IPS DF 19.7 (cell line): ENCODE data around the gene FAR2.
"Not testable (repeated sequence)": the region's sequence is repeated elsewhere in the genome, so short reads cannot be mapped to it uniquely, and the experiment has no call there.

Source experiments
- DNase-seq: peaks from one replicate; pipeline ENCODE4 v3.0.0-alpha.2; 2013; ENCODE audit warnings: low read depth, low spot score

Gene FAR2

GRCh38 chr12:29278673-29279420 lies 129.8 kb downstream of the FAR2 start:
- no peak for DNase-seq

DNA sequence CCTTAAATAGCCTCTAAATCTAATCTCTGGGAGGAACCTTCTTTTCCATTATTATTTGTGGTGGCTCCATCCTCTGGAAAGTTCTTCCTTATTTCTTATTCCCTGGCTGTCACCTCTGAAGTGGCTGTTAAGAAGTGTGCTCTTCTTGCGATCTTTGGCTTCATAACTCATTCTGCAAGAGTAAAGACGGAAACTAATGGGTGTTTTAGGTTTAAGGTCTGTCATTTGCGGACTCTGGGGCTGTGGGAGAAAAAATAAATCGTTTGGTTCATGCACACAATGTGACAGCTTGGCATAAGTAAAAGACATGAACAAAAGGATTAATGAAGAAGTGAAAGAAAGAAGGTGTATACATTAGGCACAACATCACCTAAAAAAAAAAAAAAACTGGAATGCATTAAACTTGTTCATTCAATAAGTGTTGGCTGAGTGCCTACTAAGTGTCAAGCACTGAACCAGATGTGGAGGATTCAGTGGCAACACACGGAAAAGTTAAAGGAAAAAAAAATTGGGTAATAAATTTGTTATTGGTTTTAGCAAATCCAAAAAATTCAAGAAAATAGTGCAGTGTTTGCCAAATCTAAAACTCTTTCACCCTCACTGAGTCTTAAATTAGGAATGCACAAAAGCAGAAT lies 132.4 kb downstream of the FAR2 start:
- DNase-seq = no peak

- no peak for DNase-seq
Observed at GRCh38 chr12:29282031-29282816, 133.1 kb downstream of the FAR2 start.

DNA sequence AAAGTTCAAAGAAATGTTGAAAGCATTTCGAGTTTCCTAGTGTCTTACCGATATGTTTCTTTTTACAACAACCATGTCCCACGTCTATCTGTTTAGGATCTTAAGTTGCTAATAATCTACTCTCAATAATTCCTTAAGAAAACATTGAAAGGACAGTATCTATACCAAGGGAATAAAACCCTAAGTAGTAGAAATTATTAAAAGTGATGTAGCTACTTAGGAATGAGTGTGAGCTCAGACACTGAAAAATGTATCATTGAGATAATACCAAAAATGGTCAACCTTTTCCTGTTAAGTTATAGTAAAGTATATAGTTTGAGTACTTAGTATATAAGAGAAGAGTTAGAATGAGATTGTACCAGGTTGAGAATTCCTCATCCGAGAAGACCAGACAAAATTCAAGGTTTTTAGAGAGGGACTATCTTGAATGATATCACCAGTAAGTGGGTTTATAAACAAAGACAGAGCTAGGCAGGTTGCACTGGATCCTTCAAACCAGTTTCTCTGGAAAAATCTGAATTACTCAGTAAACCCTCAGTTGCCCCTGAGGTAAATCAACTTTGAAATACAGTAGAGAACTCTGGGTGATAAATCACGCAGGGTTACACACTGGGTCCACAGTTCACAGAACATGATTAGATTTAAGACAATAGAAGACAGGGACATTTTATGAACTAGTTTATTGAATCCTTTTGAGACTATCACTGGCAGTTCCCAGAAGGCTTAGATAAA lies 135.1 kb downstream of the FAR2 start:
- DNase-seq = no peak

DNA sequence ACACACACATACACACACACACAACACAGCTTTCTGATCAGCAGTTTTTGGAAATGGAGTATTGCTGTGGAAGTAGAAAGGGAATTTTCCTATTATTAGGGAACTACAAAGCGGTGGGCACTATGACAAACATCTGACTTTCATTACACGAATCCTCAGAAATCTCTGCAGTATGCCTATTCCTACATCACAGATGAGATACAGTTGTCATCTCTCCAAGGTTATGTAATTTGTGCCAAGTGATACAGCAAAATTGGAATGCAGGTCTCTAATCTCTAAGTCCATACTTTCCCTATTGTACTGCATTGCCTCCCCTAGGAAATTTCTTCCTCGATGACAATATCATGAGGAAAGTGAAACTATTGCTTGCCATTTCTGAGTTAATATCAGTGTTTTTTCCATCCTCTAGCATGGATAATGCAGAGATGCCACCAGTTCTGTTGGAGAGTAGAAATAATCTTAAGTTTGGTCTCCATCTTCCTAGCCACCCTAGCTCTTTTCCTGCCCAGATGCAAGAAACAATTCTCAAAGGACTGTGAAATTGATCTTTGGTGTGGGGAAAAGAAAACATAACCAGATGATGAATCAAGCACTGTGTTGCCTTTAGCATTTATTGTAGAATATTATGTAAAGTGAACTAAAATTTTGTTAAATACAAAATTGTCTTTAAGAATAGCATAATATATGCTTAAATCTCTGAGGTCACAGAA lies 137.2 kb downstream of the FAR2 start:
- DNase-seq = no peak

DNA sequence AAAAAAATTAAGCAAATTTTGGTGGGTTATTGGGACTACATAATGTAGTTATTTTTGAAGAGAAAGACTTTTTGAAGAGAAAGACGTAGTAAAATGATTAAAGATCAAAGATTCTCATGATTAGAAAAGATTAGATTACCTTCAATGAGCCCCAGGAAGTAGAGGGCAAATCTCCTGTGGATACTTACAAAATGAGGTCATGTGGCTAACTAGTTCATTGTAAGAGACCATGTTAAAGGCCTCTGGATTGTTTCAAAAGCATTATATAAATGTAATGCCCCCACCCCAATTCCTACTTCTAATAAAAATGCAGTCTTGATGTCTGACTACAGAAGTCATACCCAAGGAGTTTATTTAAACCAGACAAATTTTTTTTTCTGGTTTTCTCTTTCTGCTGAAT lies 138.5 kb downstream of the FAR2 start:
- no peak for DNase-seq

DNA sequence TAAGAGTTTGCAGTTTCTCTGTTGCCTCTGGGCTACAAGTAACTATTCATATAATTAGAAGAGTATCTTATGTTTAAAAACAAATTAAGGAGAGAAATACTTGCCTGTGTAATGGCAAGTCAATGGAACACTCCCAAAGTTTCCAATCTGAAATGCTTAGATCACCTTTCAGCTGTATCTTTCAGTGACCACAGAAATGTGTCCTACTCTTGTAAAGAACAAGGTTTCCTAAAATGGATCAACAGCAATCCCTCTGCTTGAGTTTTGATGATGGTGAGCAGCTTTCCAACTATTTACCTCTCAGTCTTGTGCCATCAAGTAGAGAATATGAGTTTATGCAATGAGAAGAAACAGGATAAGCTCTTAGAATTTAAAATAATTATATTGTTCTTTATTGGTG lies 139.0 kb downstream of the FAR2 start:
- DNase-seq = no peak

- not testable (repeated sequence) for DNase-seq
Observed at GRCh38 chr12:29290475-29290874, 141.4 kb downstream of the FAR2 start.

- no peak for DNase-seq
Observed at GRCh38 chr12:29291226-29291625, 142.1 kb downstream of the FAR2 start.

- no peak for DNase-seq
Observed at GRCh38 chr12:29299633-29300032, 150.6 kb downstream of the FAR2 start.

- no peak for DNase-seq
Observed at GRCh38 chr12:29301114-29301513, 152.0 kb downstream of the FAR2 start.

- no peak for DNase-seq
Observed at GRCh38 chr12:29304388-29304787, 155.3 kb downstream of the FAR2 start.

DNA sequence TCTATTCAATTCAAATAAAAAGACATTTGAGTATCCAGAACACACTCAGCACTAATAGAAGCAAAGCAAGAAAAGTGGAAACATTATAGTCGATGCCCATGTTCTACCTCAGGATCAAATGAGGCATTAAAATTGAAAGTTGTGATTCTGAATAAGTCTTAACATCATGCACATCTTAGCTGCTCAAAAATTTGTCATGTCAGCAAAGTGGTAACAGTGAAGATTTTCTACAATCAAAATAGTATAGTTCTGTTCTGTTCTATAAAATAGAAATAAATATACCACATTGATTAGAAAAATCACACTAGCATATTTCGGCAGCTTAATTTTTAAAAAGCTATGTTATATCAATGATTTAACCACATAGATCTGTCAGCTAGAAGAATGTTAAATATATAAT lies 157.2 kb downstream of the FAR2 start:
- no peak for DNase-seq

DNA sequence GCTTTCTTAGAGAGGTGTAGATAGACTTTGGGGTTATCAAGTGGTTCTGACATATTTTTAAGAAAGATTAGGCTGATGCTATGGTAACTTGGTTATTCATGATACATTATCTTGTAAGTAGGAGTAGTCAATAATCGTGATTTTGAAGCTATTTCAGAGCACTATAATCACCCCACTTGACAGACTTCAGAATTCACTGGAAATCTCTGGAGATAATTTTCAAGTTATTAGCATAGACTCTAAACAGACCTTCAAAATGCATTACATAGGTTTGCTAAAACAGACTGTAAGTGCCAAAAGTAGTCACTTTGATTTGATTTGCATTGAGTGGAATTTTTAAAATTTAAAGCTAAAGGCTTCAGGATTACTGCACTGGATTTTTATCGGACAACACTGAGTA lies 157.6 kb downstream of the FAR2 start:
- DNase-seq = no peak

DNA sequence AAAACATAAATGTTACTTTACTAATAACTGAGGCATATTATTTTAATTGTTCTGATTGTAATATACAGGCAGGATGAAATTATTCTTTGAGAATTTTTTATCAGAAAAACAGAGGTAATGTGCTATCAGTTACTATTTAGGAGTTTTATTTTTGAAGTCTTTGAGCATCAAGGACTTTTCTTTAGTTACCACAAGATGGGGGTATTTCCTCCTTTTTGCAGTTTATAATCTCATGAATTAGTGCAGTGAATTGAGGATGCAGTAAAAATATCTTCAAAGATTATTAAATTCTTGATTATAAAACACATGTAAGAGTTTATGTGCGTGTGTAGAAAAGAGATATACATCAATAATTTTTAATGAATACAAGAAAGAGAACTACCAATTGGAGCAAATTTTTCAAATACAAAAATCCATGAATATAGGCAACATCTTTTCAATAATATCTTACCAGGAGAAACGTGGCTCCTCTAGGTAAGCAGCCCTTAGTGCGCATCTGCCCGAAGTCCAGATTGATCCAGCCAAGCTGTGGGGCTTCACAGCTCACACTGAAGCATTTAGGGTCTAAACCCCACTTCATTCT lies 160.3 kb downstream of the FAR2 start:
- DNase-seq = no peak

GRCh38 chr12:29310899-29311298 lies 161.8 kb downstream of the FAR2 start:
- DNase-seq = no peak

DNA sequence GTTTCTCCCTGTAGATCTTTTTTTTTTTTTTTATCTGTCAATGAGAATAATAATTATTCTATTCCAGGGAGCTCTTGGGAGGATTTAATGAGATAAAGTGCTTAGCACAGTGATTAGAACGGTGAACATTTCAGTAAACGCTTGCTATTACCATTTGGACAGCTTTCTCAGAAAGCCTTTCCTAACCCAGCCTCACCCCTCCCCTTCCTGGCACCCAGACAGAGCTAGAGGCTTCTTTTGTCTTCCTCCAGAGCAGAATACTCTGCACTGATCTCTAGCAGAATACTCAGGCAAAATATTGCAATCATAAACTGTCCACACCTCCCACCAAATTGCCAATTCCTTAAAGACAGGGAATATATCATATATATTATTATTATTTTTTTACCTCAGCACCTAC lies 165.3 kb downstream of the FAR2 start:
- no peak for DNase-seq

DNA sequence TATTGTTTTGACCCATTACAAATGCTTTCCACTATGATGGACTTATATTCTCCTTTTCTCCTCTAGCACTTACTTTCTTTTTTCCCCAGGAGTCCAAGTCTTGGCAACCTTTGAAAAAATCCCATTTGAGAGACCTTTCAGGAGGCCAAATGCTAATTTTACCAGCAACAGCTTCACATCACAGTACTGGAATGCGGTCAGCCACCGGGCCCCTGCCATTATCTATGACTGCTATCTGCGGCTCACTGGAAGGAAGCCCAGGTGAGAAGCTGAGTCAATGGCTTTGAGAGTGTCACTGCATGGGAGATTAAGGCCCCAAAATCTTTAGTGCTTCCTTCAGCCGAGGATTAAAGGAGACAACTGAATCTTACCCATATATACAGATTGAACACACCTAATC lies 167.7 kb downstream of the FAR2 start:
- DNase-seq = no peak

- DNase-seq = peak; percentile 50
Observed at GRCh38 chr12:29317556-29318363, 168.7 kb downstream of the FAR2 start.
